OCI-LY7 (cell line): ENCODE measurements around the gene SCARB2.

Experiments
- CTCF ChIP-seq: fragments of 200-600 bp; sonication (generic); conservative IDR thresholded peaks from 2 replicates; pipeline ENCODE4 v1.5.1; 2014; ENCODE audit warnings: mild to moderate bottlenecking, antibody characterized with exemption, low read length, moderate library complexity, mixed read lengths
- EZH2phosphoT487 ChIP-seq: fragments of 200-600 bp; sonication (generic); IDR thresholded peaks from 2 replicates; pipeline ENCODE4 v1.6.1; 2018; ENCODE audit warnings: low read depth, borderline replicate concordance, mild to moderate bottlenecking, mixed run types, antibody characterized with exemption, low read length, moderate library complexity, mixed read lengths

- no peak for TF ChIP-seq CTCF
- no peak for TF ChIP-seq EZH2phosphoT487
Measured at GRCh38 chr4:76213415-76214176, at the start of gene SCARB2.
